ENCODE data around the gene IZUMO4.

The IZUMO4 gene

GRCh38 chr19:2059422-2060201 lies 37.1 kb upstream of the IZUMO4 start:
- no peak for DNase-seq

- DNase-seq: peak; percentile 85
These were observed 35.7 kb upstream of the IZUMO4 start for GRCh38 chr19:2060884-2061494.

DNA sequence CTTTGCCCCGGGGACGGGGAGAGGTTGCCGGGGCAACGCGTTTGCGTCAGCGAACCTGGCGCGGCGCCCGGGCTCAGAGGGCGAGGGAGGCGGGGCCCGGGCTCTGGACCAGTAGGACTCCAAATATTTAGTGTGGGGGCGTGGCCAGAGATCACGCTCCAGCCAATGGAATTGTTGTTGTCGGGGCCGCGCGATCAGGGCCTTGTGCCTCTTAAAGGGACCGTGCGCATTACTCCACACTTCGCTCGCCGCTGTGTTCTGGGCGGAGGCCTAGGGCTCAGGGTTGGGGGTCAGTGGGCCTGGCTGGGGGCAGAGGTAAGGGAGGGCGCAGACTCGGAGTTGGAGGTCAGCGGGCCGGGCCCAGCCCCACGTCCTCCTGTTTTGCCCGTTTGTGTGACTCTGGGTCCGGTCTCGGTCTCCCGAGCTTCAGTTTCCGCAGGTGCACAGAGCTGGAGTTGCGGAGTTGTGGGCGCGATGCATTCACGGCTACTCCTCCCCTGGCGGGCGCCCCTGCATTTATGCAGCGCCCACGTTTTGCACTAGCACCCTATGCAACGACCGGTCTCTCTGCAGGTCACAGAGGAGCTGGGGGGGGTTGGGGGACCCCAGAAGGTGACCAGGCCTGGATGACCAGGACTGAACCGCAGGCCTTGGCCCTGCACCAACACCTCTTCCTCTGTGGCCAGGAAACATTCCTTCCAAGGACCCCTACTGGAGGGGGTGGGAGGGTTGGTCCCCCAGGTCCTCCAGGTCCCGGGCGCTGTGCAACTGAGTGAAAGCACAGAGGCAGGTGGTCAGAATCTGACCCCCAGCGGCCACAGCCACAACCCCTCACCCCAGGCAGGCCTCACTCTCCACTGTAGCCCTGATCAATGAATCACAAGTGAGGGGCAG lies 35.0 kb upstream of the IZUMO4 start:
- DNase-seq: peak; percentile 99

GRCh38 chr19:2062389-2062729 lies 34.4 kb upstream of the IZUMO4 start:
- DNase-seq: no peak

GRCh38 chr19:2062770-2063169 lies 33.9 kb upstream of the IZUMO4 start:
- no peak for DNase-seq

GRCh38 chr19:2063824-2064223 lies 32.9 kb upstream of the IZUMO4 start:
- DNase-seq: no peak

DNA sequence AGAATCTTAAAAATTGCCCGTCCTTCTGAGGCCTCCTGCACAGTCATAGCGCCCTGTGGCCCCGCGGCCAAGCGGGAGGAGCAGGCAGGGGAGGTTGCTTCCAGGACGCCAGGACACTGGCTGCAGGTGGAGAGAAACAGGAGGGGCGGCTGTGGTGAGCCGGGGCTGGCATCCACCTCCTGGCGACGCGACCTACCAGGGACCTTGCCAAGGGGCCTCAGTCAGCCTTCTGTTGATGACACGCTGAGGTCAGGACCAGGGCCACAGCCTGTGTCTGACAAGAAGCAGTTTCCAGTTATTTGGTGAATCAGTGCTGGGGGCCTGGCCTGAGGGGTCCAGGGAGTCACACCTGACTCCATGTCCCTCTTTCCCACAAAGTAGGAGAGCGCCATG lies 32.3 kb upstream of the IZUMO4 start:
- no peak for DNase-seq

GRCh38 chr19:2064788-2065524 lies 31.8 kb upstream of the IZUMO4 start:
- no peak for DNase-seq

DNA sequence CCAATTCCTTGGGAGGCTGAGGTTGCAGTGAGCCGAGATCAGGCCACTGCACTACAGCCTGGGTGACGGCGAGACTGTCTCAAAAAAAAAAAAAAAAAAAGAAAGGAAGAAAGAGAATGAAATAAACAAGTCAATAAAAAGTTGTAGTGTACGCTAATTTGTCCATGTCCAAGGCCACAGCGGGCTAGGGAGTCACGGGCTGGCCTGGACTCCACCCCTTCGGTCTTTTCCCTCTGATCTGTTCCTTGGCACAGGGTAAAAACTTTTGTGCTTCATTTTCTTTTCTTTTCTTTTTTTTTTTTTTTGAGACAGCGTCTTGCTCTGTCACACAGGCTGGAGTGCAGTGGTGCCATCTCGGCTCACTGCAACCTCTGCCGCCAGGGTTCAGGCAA lies 26.3 kb upstream of the IZUMO4 start:
- DNase-seq: no peak

DNA sequence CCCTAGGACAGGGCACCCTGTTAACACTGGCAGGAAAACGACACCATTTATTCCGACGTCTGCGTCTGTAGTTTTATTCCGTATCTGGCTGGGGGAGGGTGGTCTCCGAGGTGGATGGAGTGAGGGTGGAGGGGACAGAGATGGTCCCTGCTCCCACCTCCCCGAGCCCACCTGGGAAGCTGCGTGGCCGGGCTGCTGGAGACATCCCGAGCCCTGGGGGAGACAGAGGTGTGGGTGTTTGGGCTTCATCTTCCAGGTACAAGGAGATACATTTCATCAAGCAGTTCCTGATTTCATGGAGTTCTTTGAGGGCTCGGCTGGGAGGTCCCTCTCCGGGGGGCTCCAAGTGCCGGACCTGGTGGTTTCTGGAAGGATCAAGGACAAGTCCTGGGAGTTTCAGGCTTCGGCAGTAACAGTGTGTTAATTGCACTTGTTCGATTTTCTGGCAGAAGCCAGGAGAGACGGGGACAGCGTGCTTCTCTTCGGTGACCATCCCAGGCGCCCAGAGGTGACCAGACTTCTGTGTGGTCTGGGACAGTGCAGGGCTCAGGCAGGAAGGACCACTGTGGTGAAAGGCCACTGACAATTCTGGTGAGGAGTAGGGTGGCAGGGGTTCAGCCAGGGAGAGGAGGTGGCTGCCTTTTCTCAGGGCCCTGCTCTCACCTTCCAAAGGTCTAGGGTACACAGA lies 25.6 kb upstream of the IZUMO4 start:
- no peak for DNase-seq

- DNase-seq: no peak
These were observed 23.8 kb upstream of the IZUMO4 start for GRCh38 chr19:2072757-2073551.

- no peak for DNase-seq
These were observed 20.2 kb upstream of the IZUMO4 start for GRCh38 chr19:2076526-2076944.

- no peak for DNase-seq
These were observed 19.3 kb upstream of the IZUMO4 start for GRCh38 chr19:2077398-2077797.

DNA sequence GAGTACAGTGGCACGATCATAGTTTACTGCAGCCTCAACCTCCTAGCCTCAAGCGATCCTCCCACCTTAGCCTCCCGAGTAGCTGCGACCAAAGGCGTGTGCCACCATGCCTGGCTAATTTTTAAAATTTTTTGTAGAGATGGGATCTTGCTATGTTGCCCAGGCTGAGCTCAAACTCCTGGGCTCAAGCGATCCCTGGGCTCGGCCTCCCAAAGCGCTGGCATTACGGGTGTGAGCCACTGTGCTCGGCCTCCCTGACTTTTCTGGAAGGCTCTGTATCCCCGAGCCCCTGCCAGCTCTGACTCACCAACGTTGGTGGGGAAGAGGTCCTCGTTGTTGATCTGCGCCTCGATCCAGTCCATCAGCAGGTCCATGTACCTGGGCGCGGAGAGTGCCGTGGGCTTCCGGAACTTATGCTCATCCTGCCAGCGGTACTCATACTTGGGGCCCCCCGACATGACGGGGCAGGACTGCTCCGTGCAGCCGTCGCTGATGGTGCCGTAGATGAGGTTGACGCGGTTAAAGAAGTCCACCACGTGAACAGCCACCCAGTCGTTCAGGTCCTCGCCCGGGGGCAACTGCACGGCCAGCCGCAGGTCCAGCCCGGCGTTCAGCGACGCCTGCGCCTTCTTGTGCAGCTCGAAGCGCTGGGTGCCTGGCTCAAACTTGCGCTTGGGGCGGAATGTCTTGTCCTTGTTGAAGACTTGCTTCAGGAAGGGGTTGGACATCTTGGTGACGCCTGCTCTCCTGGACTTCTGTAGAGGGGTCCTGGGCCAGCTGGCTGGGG lies 18.7 kb upstream of the IZUMO4 start:
- no peak for DNase-seq

DNA sequence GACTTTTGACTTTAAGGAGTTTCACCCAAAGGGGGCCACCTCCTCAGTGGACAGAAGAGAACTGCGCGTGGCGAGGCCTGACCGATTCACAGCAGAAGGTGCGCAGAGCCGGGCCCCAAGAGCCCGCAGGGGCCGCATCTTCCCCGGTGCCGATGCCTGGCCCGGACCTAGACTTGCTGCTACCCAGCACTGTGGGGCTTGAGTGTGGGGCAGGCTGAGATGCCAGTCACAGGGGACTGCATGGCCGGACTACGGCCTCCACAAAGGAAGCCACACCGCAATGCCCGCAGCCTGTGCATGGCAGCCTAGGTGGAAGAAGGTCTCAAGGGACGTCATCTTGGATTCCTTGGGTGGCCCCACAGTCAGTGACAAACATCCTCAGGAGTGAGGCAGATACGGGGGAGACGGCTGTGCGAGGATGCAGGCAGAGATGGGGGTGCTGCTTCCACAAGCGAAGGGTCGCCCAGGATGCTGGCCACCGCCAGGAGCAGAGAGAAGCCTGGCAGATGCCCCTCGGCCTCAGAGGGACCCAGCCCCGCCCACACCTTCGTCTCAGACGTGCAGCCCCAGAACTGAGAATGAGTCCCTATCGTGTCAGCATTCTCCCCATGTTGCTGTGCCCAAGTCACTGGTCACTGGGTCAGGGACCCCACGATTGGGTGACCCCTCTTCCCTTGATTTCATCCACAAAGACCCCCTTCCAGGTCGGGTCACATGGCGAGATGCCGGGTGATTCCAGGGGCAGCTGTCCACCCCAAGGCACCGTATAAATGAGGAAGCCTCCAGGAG lies 17.4 kb upstream of the IZUMO4 start:
- DNase-seq: no peak

- DNase-seq: no peak
These were observed 16.8 kb upstream of the IZUMO4 start for GRCh38 chr19:2079865-2080301.

DNA sequence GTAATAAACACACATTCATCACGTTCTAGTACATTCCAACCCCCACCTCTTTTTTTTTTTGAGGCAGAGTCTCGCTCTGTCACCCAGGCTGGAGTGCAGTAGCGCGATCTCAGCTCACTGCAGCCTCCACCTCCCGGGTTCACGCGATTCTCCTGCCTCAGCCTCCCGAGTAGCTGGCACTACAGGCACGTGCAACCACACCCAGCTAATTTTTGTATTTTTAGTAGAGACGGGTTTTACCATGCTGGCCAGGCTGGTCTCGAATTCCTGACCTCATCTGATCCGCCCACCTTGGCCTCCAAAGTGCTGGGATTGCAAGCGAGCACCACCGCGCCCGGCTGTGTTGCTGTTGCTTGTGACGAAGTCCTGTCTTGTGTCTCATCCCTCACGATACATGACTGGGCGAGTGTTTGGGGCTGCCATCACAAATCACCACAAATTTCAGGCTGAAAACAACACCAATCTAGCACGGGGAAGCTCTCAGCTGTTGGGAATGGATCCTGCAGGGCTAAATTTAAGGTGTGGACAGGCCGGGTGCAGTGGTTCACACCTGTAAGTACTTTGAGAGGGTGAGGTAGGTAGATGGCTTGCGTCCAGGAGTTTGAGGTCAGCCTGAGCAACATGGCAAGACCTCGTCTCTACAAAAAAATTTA lies 16.3 kb upstream of the IZUMO4 start:
- DNase-seq: no peak

- DNase-seq: no peak
These were observed 14.6 kb upstream of the IZUMO4 start for GRCh38 chr19:2081873-2082810.

Measured in T1000 (cell line).